ENCODE data around the gene RUNX3.

RUNX3 gene

GRCh38 chr1:24963099-24963872, 33.2 kb upstream of the RUNX3 start:
- no peak for DNase-seq

GRCh38 chr1:24961961-24962861, 32.1 kb upstream of the RUNX3 start:
- DNase-seq, result no peak

GRCh38 chr1:24961334-24961733, 31.3 kb upstream of the RUNX3 start:
- DNase-seq, result no peak

GRCh38 chr1:24960071-24960801, 30.2 kb upstream of the RUNX3 start:
- no peak for DNase-seq

GRCh38 chr1:24959623-24959975, 29.5 kb upstream of the RUNX3 start:
- no peak for DNase-seq

- DNase-seq, result no peak
Measured at GRCh38 chr1:24958766-24959622, 28.9 kb upstream of the RUNX3 start.

GRCh38 chr1:24957808-24958752, 28.0 kb upstream of the RUNX3 start:
- no peak for DNase-seq

GRCh38 chr1:24957016-24957807, 27.1 kb upstream of the RUNX3 start:
- DNase-seq, result no peak

- DNase-seq, result no peak
Measured at GRCh38 chr1:24955779-24956365, 25.8 kb upstream of the RUNX3 start.

GRCh38 chr1:24955161-24955560, 25.1 kb upstream of the RUNX3 start:
- DNase-seq, result no peak

GRCh38 chr1:24954631-24955030, 24.6 kb upstream of the RUNX3 start:
- DNase-seq, result no peak

GRCh38 chr1:24954022-24954421, 23.9 kb upstream of the RUNX3 start:
- no peak for DNase-seq

- DNase-seq, result no peak
Measured at GRCh38 chr1:24952413-24952841, 22.4 kb upstream of the RUNX3 start.

GRCh38 chr1:24951810-24952412, 21.8 kb upstream of the RUNX3 start:
- DNase-seq, result no peak

GRCh38 chr1:24951337-24951736, 21.3 kb upstream of the RUNX3 start:
- no peak for DNase-seq

- no peak for DNase-seq
Measured at GRCh38 chr1:24949331-24949881, 19.3 kb upstream of the RUNX3 start.

GRCh38 chr1:24948079-24948827, 18.2 kb upstream of the RUNX3 start:
- no peak for DNase-seq

- no peak for DNase-seq
Measured at GRCh38 chr1:24946861-24947658, 17.0 kb upstream of the RUNX3 start.
